ENCODE data around the gene PIK3R4.

Gene PIK3R4

DNA sequence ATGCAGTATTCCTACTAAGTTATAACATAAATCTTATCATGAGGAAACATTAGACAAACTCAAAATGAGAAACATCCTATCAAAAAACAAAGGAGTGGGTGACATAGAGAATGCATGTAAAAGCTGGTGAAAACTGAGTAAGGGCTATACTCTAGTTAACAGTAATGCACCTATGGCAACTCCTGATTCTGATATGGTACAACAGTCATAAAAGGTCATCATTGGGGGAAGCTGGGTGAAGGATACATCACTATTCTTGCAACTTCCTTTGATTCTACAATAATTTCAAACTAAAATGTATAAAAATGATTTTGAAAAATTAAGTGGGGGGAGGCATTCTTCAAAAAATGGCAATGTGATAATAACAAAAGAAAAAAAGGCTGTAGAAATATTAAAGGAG is 6.8 kb downstream of the PIK3R4 start:
- DNase-seq: no peak

DNA sequence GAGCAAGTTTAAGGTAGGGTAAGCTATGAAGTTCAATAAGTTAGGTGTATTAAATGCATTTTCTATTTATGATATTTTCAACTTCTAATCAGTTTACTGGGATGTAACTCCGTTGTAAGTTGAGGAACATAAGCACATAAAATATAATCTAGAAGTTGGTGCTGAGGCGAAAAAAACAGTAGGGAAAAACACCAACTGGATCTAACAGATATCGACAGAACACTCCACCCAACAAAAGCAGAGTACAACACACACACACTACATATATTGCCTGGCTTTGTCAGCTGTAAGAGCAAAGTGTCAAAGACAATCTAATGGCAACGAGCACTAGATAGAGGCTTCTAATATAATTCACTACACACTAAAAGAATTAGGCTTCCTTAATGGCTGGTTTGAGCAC is 8.4 kb downstream of the PIK3R4 start:
- DNase-seq: no peak

DNA sequence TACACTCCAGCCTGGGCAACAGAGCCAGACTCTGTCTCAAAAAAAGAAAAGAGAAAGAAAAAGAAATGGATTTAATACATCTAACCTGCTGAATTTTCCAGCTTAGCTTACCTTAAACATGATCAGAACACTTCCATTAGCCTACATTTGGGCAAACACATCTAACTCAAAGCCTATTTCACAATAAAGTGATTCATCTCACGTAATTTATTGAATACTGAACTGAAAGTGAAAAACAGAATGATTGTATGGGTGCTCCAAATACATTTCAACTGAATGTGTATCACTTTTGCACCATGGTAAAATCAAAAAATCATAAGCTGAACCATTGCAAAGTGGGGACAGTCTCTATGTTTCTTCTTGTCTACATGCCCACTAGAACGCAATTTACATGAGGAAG is 9.0 kb downstream of the PIK3R4 start:
- no peak for DNase-seq

DNA sequence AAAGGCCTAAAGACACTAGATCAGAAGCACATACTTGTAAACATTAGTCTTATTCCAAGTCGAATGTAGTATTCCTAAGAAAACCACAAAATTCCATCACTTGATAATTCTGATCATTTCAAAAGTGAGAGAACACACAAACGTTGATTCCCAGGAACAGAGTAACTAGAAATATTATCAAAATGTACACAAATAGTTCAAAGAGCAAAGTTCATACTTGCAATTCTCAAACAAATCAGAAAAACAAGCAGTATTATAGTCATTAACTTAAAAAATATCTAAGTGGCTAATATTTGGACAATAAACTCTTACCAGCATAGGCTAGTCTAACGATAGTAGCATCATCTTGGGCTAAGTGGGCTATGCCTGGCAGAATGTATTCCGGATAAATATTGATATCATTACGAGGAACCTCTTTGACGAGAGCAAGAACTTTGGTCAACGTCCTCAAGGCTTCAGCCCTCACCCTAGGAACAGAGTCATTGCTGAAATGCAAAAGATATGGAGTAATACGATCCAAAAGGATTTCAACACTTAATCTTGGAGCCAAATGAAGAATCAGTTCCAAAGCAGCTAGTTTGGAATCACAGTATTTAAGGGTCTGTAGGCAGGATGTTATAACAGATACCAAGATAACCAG is 13.3 kb downstream of the PIK3R4 start:
- DNase-seq: no peak

DNA sequence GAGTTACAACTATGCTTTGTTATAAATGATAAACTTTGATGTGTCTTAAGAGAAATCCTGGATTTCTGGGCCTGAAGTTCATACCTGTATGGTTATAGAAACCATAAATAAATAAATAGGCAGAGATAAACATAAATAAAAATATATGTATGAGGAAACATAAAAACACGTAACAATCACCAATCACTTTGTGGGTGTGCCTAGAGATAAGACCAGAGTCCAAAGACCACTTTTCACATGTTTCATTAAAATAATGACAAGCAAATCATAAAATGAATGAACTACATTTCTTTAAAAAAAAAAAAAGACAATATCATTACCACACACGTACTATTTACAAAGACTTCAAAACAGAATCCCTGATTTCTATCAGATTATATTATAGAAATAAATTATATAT is 14.1 kb downstream of the PIK3R4 start:
- no peak for DNase-seq

DNA sequence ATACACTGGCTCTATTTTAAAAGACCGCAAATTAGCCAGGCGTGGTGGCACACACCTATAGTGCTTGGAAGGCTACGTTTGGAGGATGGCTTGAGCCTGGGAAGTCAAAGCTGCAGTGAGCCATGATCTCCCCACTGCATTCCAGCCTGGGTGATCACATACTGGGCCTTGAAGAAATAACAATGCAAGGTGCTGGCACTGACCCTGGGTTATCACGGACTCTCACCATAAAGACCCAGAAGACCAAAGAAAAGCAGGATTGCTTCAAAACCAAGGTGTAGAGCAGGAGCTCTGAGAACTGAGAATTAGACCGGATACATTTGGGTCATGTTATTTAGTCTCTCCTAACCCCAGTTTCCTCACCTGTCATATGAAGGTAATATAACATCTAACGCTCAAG is 14.8 kb downstream of the PIK3R4 start:
- DNase-seq: no peak

DNA sequence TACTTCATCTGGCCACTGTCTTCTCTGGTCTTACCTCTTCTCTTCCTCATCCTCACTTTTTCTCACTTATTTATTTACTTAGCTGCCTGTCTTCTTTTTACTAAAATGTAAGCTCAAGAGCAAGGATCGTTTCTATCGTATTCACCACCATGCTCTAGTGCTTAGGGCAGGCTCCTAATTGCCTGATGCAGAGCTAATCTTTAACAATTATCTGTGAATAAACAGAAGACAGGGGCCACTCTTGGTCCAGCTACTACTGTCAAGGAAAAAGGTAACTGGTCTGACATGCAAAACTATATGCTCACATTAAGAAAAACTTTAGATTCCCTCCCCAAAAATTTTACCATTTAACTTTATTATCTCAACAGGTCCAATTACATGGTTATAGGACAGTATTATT is 17.5 kb downstream of the PIK3R4 start:
- no peak for DNase-seq

DNA sequence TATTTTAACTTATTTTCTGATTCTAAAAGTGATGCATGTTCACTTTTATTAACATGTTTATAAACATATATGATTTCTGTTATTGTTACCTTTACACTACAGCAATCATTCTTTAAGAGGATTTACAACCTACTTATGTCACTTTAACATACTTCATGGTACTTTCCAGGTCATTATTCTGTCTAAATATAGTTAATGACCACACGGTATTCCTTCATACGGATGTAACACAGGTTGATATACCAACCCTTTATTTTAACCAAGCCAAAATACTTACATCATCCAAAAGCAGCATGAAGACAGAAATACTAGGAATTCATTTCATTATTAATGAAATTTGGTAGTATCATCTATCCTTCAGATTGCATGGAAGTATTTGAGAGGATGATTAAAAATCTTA is 18.6 kb downstream of the PIK3R4 start:
- no peak for DNase-seq

DNA sequence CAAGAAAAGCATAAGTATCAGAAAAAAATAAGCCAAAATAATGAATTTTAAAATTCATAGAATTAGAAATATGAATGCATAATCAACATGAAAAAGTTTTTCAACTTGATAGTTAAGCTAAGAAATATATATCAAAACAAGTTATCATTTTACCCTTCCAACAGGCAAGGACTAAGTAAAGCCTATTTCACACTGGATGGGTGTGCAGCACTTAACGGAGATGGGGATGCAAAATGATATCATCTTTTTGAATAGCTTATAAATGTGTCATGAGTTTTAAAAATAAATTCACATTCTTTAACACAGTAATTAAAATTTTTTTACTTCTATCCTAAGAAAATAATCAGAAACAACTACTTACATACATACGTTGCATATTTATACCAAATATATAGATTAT is 20.9 kb downstream of the PIK3R4 start:
- DNase-seq: no peak

DNA sequence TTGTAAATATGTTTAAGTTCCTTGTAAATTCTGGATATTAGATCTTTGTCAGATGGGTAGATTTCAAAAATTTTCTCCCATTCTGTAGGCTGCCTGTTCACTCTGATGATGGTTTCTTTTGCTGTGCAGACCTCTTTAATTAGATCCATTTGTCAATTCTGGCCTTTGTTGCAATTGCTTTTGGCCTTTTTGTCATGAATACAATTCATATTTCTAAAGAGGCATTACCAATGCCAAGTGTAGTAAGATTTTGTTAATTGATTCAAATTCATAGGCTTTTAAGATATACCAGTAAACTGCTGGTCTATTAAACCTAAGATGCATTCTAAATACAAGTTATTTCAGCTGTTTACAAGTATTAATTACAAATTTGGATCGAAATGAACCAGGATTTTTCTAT is 31.0 kb downstream of the PIK3R4 start:
- no peak for DNase-seq

DNA sequence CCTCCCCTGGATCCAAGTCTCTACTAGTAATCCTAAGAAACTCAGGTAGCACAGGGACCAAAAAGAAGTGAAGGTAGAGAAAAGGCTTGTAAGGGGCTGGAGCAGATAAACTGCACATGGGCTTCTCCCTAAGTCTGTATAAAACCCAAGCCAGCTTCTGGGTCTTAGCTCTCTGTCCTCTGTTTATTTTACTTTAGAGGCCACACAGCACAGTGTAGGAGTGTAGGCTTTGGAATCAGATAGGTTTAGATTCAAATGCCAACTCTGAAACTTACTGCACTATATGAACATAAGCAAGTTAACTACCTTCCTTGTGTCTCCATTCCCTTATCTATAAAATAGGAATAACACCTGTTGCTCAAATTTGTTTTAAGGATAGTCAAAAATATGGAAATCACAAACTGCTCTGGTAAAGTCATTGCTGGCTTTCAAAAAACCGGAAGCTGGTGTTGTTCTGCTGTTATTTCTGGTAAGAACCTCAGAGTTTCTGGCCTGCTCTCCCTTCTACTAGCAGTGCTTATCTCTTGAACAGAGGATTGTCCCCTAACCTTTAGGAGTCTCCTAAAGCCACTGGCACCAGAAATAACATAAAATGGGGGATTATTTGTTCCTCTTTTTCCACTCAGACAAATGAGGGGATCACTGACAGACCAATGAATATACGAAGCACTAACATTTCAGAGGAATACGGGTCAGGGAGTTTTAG is 33.8 kb downstream of the PIK3R4 start:
- DNase-seq: no peak

DNA sequence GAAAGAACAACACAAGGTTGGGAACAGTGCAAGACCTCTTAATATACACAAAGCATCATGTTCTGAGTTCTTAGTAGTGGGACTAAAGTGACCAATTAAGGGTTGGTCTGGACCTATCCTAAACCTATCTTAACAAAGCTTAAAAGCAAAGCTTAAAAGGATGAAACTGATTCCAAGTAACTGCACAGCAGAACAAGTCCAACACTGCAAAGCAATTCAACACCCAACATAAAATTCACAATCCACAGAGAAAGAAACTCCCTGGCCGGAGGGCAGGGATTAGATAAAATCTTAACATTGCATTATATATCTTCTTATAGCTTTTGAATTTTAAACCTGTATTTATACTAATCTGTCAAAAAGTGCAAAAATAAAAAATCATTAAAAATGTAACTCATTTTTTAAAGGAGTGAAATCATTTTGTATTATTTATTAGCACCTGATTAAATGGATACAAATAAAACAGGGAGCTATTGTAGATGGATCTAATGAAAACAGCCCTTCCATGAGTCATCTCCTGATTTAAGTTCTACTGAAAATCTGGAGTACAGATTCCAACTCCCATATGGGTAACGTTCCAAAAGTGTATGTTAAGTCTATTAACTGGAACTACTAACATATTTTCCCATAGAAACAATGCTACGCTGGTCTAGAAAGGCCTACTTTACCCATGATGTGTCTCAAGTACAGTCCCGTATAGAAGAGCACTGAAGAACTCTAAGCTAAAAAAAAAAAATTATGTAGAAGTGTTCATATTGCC is 34.9 kb downstream of the PIK3R4 start:
- no peak for DNase-seq

DNA sequence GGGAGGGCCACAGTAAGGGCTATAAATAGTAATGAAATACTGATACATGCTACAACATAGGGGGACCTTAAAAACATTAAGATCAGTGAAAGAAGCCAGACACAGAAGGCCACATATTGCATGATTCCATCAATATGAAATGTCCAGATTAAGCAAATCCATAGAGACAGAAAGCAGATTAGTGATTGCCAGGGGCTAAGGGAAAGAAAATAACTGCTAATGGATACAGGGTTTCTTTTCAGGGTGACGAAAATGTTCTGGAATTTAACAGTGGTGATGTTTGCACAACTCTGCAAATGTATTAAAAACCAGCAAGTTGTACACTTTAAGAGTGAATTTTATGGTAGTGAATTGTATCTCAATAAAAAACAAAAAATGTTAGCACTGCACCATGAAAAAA is 37.0 kb downstream of the PIK3R4 start:
- no peak for DNase-seq

DNA sequence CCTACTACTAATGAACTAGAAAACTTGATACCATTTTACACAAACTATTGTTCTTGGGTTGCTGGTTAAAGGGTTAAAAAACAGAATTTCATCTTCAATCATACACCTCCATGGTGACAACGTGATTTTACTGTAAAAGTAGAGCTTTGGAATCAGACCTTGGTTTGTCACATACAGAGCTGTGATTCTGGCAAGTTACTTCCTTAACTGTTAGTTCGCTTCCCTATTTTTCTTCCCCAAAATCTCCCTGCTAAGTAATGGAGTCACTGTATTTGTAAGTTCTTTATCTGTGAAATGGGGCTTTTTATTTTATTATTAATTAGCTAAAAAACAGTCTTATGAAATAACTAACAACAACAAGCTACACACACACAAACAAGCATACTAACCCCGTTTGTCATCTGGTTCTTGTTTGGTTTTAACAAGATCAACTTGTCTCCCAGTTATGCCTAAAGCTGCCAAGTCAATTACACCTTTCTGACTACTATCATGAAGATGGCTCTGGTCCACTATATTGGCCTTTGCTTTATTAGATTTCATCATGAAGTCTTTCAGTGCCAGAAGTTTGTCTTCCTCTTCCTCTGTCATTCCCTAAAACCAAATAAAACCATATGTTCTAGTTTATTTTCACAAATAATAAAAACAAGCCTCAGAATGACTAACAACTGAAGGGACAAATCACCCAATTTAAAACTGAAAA is 38.6 kb downstream of the PIK3R4 start:
- DNase-seq: no peak

DNA sequence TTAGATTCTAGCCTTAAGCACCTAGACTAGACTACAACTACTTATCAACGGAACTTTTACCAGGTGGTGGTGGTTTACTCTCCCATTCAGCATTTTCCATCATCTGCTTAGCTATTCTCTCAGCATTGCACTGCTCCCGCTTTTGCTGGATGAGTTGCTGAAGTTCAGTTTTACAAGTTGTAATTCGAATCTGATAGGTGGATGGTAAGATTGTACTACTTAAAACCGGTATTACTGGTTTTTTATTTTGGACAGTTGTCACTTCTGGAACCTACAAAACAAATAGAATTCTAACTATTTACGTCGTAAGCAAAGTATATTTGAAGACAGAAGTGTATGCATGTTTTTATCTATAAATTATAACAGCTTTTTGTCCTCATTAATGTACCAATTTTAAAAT is 41.1 kb downstream of the PIK3R4 start:
- DNase-seq: no peak

DNA sequence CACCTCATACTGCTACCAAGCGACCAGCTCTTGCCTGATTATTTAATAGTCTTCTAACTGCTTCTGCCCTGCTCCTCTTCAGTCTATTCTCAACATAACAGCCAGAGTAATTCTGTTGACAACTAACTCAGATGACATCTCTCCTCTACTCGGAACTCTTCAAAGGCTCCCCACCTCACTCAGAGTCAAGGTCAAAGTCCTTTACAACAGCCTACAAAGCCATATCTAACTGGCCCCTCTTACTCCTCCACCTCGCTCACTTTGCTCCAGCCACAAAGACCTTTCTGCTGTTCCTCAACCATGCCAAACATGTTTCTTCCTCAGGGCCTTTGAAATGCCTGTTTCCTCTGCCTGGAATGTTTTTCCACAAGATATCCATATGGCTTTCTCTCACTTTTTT is 43.6 kb downstream of the PIK3R4 start:
- DNase-seq: no peak

DNA sequence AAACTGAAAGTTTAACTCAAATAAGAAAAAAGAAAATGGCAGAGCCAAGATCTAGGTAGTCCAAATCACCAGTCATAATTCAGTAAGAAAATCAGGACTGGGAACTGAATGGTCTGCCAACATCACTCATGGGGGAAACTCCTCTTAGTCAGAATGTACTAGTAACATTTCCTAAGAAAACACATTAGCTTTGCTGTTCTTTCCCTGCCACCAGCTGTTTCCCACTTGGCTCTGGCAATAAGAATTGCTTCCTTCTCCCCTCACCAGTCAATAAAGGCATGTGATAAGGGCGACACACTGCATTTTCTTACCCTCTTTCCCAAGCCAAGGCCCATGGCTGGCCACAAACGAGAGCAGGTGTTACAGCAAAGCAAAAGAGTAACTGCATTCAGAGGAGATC is 46.1 kb downstream of the PIK3R4 start:
- DNase-seq: no peak

DNA sequence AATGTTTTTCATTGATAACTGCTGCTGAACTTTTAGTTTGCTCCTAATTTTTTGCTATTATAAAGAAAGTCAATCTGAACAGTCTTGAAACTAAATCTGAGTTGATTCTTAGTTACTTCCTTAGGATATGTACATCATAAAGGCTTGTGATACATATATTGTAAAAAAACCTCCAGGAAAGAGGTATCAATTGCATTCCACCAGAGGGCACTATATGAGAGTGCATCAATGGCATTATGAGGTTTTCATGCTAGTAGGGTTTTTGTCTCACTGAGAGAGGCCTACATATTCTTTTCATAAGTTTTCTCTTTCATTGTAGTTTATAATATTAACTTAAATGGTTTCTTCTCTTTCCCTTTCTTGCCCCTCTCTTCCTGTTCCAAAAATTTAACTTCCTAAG is 46.9 kb downstream of the PIK3R4 start:
- peak; percentile 5 for DNase-seq

DNA sequence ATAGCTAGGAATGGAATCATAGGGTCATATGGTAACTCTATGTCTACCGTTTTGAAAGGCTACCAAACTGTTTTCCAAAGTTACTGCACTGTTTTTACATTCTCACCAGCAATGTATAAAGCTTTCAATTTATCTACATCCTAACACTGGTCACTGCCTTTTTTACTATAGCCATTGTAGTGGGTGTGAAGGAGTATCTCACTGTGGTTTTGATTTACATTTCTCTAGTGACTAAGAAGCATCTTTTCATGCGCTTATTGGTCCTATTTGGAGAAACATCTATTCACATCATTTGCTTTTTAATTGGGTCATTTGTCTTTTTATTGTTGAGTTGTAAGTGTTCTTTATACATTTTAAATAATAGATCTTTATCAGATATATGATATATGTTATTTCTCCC is 53.3 kb downstream of the PIK3R4 start:
- no peak for DNase-seq

DNA sequence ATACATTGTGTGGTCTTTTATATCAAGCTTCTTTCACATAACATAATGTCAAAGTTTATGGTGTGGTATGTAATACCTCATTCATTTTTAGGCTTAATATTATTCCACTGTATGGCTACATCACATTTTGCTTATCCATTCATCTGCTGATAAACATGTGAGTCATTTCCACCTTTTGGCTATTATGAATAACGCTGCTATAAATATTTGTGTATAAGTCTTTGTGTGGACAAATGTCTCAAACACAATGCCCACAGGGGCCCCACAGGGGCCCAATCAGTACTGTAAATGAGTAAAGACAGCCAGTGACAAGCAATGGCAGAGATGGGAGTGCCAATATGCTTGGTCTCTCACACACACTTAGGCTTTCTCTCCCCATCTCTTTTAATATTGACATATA is 54.2 kb downstream of the PIK3R4 start:
- no peak for DNase-seq

DNA sequence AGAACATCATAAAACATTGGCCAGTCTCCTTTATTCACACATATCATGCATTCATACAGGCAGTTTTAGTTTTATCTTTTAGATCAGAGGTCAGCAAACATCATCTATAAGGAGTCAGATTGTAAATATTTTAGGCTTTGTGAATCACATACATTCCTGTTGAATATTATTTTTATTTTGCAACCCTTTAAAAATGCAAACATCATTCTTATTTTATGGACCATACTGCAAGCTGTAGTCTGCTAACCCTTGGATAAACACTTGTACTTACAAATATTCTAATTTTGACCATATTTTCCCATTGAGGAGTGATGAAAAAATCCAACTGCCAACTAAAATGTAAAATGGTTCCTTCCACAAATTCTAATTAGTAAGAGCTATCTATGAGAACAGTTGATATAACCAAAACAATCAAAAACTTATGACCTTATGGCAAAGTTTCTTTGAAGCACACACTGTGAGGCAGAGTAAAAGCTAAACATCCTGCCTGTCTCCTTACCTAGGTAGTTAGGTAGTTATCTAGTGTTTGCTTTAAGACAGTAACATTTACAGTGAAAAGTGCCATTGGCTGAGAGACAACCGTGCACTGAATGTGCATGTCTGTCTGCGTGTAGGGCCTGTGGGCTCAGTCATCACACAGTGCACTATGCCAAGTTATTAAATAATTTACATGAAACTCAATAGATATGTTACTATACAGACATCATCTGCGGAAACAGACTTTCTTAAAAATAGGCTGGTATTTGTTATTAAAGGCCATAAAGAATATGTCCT is 57.7 kb downstream of the PIK3R4 start:
- DNase-seq: no peak

DNA sequence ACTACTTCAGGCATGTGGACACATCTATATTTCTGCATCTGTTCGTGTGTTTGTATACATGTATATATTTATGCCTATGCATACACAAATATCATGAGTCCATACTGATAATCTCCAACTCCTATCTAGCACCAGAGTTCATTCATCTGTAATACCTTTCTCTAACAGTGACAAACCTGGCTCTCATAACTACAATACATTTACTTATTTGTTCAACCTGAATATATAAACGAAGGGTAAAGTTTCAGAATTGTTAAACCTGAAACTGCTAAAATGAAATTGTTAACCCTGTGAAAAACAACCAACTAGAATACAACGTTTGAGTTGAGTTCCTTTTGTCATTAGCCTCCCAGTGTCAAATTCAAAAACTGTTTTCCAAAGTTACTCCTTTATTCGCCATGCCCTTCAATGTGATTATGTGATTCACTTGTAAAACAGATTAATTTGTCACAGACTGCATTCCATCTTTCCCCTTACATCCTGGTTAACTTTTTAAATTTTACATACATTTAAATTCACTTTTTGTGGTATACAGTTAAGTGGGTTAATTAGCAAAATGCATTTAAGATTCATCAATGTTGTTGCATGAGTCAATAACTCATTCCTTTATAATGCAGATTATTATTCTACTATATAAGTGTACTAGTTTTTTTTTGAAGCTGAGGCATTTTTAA is 58.5 kb downstream of the PIK3R4 start:
- DNase-seq: no peak

Measured in NCI-H1694 (cell line).